ENCODE measurements around the gene MEIOSIN.

GRCh38 chr19:45793178-45793564 lies 59.9 kb downstream of the MEIOSIN start:
- TF ChIP-seq POLR2A (IDR thresholded peaks at IDR 0.05) (no peak), CTCF (IDR thresholded peaks at IDR 0.05) (no peak)

All from testis (tissue), 2 donors.